ENCODE data around the gene PEX3.
"Not testable (repeated sequence)": the region's sequence is repeated elsewhere in the genome, so short reads cannot be mapped to it uniquely, and the experiment has no call there.

The PEX3 gene, protein sequence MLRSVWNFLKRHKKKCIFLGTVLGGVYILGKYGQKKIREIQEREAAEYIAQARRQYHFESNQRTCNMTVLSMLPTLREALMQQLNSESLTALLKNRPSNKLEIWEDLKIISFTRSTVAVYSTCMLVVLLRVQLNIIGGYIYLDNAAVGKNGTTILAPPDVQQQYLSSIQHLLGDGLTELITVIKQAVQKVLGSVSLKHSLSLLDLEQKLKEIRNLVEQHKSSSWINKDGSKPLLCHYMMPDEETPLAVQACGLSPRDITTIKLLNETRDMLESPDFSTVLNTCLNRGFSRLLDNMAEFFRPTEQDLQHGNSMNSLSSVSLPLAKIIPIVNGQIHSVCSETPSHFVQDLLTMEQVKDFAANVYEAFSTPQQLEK
- total RNA-seq, result 11.8 to 31.4 (median 18.2) reads per million in 3 experiments

DNA sequence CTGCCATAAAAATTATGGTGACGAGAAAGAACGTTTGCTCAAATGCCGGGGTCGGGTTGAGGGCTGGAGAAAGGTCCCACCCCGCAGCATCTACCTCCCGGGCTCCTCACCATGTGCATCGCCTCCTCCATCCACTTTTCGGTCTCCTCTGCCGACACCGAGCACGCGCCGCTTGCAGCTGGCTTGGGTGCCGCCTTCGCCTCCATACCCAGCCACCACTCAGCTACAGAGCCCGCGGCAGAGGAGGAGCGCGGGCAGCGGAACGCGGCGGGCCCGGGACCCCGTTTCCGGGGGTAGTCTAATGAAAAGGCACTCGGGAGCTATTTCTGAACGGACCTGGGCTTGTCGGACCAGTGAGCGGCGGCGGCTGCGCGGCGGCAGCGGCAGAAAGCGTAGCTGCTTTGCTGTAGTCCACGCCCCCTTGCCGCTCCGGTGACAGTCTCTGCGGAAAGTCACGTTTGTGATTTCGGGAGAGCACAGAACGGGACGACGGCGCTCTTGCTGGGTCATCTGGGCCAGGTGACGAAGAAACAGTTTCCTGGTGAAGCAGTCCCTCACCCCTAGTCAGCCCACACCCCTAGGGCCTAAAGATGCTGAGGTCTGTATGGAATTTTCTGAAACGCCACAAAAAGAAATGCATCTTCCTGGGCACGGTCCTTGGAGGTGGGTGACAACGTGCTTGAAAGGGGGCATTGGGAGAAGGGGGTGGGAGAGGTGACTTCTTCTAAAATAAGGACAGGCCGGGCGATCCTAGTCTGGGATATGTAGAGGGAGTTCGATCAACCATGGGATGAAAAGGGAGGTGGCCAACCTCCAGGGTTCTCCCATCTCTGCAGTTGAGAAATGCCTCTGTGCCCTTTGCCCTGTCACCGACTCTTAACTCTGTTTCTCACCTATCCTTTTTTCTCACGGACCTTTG is at the start of gene PEX3, which contains the start of gene ADAT2:
TSS of gene PEX3 (plus strand) at position 353 of the 919 bp plus-strand sequence. CDS start at position 591, 238 bp downstream.
TSS of gene ADAT2 (minus strand) at position 243 of the 919 bp plus-strand sequence. CDS start at position 206, 37 bp downstream.
- peak; percentile 94 for DNase-seq

DNA sequence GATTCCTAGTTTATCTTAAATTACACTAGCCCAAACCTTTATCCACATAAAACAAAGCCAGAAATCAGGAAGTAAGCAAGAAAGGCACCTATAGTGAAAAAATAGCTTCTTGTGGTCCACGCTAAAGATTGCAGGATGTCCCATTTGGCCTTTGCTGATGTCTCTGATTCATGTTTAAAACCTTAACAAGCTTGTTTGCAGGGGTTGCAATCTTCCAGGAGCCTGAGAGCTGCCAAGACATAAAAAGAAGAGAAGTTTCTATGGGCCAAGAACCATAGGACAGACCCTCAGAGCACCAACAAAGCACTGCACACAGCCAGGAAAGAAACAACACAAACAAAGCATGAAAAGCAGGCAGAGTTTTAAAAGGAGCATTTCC is 49.5 kb upstream of the PEX3 start:
- no peak for DNase-seq

DNA sequence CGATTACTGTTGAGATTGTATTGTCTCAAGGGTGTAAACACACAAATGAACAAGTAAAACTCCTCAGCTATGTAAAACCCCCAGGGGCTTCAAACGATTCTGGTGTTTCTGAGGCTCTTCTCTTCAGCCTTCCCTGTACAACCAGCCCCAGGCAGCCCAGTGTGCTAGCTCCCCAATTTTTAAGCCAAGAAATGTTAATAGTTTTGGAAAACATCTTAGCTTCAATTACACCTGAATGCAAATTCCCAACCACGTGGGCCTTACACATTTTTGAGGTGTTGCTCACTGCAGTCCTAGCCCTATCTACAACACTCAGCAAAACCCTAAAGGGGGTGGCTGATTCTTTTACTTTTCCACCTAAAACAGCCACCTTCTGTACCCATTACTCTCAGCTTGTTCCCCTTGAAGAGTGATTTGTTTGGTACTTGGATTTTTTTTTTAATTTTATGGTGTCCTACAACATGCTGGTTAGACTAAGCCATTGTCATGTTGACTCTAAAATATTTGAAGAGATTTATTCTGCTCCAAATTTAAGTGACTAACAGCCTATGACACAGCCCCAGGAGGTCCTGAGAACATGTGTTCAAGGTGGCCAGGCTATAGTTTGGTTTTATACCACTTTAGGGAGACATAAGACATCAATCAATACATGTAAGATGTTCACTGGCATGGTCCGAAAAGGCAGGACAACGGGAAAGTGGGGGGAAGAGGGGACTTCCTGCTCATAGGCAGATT is 48.8 kb upstream of the PEX3 start:
- DNase-seq, result no peak

DNA sequence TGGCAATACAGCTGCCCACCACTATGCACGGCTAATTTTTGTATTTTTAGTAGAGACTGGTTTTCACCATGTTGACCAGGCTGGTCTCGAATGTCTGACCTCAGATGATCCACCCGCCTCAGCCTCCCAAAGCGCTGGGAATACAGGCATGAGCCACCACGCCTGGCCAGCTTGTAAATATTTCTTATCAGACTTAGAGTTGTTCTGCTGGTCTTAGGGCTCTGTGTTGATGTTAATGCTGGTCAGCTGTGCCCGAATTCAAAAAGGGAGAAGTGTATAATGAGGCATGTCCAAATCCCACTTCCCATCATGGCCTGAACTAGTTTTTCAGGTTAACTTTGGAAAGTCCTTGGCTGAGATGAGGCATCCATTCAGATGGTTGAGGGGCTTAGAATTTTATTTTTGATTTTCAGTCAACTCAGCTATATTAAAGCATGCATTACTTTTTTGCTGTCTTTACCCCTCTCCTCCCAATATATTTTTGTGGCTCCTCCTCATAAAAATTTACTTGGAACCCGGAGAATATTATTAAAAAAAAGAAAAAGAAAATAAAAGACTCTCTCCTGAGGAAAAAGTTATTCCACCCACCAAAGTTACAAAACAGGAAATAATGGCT is 47.8 kb upstream of the PEX3 start:
- no peak for DNase-seq

DNA sequence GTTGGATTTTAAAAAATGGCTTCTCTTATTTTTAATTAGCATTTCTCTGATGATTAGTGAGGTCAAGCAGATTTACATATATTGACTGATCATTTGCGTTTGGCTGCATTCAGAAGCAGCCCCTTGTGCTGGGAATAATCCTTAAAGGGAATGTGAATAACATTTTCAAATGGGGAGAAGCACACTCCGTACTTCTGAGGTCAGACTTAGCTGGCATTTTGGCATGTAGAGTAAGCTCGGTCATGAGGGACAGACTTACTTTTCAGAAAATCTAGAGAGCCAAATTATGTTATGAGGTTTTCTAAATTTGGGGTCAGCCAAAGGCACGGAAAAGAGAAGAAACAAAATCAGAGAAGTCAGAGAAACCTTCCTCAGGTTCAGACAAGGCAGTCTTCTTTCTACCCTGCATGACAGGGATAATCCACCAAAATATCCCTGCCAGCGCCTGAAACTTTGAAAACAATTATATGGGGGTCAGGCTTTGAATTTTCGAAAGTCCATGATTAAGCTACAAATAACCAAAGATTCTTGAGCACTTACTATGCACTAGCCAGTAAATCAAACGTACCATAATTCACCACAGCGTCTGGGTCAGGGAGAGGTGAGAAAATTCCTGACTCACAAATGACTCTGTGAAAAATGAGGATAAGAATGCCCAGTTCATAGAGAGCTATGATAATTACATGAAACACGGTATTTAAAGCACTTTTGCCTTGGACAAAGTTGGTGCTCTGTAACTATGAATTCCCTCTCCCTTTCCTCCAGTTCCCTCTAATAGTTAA is 45.0 kb upstream of the PEX3 start:
- no peak for DNase-seq

DNA sequence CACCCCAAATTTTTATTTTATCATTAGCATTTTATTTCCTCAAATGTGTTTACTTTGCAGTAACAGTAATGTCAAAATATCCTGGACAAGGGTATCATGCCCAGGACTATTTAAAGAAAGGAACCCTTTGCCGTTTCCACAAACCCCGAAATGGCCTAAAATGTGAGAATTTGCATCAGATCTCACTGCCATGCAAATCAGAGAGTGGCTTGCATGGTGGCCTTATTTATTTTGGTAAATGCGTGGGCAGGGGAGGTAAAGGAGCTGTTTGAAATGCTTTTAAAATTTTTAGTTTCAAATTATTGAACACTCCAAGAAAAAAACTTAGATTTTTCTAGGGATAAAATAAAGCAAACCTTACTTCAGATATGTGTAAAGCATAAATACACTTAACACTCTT is 43.9 kb upstream of the PEX3 start:
- no peak for DNase-seq

DNA sequence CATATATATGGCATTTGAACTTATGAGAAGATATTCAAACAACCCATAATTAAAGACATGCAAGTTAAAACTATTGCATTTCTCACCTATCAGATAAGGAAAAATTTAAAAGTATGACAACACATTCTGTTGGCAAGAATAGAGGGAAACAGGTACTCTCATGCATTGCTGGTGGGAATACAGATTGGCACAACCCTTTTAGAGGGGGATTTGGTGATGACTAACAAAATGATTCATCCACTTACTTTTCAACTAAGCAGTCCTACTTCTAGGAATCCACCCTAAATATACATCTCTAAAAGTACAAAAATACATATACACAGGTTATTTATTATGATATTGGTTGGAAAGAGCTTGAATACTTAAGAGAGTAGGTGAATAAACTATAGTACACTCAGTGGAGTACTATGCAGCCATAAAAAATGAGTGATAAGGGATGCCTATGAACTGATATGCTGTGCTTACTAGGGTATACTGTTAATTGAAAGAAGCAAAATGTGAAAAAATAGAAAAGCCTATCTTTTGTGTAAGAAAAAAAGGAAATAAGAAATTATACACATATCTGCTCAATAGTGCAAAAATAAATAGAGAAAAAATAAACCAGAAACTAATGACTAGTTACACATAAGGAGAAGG is 42.3 kb upstream of the PEX3 start:
- no peak for DNase-seq

DNA sequence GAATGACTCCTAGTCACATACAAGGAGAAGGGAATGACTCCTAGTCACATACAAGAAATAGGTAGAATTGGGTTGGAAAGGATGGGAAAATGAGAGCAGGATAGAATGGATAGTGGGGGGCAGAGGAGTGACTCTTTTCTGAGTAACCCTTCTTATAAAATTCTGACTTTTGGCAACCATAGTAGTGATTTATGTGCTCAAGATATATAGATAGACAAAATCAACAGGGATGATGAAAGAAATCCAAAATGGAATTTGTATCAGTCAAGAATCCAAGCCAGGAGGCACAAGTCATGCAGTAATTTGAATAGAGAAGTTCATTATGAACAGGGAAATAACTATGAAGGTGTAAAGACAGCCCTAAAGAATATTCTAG is 41.8 kb upstream of the PEX3 start:
- DNase-seq, result no peak

DNA sequence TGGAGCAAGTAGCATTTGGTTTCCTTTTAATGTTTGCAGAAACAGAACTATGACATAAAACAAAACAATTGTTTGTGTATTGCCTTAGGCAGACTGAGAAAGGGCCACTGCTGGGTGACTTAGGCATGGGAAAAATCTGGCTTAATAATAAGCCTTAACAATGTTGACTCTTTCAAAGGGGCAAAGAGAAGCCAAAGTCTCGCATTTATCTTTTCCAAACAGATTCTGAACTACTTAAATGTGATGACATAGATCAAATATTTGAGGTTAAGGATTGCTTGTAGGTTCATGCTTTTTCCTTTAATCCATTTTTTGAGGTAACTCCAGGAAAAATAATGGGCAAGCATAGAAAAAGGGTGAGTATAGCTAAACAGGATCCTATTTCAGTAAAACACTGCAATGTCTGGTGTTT is 39.7 kb upstream of the PEX3 start:
- no peak for DNase-seq

DNA sequence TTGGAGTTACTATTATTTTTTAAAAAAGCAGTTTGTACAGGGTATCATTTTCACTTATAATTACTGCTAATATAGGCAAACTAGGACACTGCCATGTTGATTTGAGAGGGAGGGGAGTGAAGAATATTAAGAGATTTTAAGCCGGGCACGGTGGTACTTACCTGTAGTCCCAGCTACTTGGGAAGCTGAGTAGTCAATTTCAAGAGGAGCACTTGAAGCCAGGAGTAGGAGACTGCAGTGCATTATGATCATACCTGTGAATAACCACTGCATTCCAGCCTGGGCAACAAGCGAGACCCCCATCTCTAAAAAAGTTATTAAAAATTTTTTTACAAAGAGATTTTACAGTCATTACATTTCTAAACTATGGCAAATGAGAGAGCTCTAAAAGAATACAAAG is 35.8 kb upstream of the PEX3 start:
- no peak for DNase-seq

DNA sequence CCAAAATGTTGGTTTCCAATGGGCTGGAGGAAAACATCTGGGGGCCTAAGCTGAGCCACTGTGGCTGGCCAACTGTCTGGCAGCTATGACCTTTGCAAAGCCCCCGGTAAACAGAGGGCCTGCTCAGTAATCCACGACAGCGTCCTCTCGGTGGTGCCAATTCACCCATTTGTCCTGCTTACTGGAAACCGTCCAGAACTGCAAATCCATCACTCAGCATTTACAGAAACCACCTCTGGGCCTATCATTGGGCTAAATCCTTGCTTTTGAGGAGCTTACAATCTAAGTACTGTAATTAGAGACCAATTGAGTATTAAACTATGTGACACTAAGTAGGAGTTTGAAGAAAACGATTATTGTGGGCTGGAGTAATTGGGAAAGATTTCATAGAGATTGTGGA is 31.1 kb upstream of the PEX3 start:
- no peak for DNase-seq

DNA sequence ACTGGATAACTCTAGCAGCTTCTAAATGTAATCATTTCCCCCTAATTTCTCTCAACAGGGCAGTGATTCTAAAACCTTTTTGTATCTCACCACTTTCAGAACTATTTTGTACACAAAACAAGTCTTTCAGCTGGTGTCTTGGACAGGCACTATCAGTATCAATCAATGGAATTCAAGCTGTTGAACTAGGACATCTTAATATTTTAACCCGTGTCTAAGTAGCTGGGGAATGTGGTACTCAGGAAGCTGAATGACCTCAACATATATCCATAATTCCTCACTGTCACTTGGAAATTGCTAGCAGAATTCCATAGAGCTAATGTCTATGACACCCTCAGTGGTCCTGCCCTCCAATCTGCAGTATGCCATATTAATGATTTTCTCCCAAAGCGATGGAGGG is 24.6 kb upstream of the PEX3 start:
- no peak for DNase-seq

DNA sequence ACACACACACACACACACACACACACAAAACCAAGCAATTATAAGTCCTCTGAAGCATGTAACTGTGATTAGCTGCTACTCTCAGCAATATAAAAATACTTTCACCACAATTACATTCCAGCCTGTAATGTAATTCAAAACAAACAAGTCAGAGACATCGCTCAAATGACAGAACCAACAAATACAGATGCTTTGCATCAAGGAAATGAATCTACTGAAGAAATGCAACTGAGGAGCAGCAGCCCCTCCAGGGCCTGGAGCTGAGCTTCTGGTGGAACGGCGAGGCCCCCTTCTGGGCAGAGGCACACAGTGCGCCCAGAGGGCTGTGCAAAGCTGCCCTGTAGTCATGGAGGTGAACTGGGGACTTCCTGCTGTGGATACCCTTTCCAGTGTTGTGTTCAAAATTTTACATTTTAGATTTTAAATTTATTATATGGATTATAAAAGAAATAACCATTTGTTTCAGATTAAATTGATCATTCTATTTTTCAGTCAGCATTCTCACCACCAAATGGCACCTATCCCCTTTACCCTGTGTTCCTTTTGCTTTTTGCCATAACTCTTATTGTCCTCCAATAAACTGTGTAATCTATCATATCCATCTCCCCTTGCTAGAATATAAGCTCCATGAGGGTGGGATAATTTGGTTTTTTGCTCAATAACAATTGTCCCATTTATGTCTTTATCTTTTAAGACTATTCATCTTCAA is 23.3 kb upstream of the PEX3 start:
- DNase-seq, result peak; percentile 66

DNA sequence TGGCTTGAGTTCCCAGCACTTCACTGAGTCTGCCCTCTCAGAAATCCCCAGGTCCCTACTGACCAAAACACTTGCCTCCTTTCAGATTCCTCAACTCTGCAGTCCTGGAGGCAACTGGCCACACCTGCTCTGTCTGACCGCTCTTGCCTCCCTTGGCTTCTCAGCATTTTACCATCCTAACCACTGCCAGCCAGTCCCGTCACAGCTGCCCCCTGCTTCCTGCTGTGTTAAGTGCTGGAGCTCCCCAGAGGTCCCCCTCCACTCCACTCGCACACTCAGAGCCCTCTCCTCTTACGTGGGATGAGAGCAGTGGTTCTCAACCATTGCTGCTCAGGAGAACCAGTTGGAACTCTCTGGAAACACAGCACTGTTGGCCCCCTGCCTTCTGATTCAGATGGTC is 20.6 kb upstream of the PEX3 start:
- no peak for DNase-seq

DNA sequence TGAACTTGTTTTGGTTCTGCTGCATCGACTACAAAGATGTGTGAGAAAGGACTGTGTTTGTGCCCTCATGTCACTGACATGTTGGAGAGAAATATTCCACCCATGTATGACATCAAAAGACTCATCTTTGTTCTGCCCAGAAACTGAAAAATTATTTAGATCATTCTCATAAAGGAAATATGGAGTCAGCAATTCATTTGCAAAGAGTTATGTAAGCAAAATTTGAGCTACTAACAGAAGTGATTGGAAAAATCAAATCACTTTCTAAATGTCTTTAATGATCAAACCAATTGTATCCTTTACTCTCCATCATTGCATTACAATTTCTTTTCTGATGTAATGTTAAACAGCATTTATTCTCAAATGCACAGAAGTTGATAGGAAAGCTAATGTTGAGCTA is 19.4 kb upstream of the PEX3 start:
- no peak for DNase-seq

DNA sequence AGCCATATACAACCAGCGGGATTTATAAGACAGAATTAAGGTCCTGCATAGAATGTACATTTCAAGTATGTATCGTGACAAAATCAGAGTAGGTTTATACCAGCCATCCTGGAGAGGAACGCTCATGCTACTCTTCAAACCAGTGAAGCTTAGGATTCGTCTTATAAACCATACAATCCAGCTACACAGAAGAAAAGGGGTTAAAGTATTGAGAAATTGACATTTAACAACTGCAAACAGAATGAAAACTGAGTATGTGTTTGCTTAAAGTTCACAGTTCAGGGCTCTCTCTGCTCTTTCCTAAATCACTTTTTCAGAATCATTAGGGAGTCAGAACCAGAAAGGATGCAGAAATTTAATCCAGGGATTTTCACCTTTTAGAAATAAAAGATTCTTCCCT is 18.0 kb upstream of the PEX3 start:
- no peak for DNase-seq

DNA sequence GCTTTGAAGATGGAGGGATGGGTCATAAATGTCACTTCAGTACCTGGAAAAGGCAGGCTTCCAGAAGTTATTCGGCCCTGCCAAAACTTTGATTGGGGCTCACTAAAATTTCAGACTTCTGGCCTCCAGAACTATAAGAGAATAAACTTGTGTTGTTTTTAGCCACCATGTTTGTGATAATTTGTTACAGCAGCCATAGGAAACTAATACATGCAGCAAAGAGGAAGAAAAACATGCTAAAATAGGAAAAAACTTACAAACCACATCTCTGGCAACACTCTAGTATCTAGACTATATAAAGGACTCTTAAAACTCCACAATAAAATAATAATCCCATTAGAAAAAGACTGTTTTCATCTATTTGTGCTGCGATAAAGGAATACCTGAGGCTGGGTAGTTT is 9.6 kb upstream of the PEX3 start:
- DNase-seq, result no peak

DNA sequence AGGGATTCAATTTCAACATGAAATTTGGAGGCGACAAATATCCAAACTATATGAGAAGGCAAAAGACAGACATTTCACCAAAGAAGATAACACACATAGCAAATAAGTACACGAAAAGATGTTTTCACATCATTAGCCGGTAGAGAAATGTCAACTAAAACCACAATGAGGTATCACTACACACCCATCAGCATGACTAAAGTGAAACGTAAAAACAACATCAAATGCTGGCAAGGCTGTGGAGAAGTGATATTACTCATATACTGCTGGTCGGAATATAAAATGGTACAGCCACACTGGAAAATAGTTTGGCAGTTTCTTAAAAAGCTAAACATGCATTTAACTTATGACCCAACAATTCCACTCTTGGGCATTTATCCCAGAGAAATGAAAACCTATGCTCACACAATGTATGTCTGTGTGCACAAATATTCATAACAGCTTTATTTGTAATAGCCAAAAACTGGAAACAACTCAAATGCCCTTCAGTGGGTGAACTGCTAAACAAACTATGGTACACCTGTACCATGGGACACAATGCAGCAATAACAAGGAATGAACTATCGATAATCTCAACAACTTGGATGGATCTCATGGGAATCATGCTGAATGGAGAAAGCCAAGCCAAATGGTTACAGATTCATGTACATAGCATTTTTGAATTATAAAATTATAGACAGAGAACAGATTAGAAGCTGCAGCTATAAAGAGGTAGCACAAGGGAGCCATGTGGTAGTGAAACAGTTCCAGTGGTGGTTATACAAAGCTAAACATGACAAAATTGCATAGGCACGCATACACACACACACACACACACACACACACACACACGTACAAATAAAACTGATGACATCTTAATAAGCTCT is 8.7 kb upstream of the PEX3 start:
- DNase-seq, result no peak

DNA sequence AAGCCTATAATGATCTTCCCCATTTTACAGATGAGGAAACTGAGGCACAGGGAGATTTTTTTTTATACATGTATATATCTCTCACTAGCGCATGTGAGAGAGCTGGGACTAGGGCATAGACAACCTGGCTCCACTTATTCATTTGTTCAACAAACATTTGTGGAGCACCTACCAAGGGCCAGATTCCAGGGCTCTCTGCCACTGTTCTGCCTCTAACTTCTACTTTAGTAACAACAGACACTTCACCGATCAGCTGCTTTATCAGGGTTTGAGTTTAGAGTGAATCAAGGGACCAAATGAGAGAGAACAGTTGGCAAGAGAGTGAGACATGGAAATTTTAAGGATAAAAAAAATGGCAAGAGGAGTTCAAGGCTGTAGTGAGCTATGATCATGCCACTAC is 7.5 kb upstream of the PEX3 start:
- DNase-seq, result no peak

DNA sequence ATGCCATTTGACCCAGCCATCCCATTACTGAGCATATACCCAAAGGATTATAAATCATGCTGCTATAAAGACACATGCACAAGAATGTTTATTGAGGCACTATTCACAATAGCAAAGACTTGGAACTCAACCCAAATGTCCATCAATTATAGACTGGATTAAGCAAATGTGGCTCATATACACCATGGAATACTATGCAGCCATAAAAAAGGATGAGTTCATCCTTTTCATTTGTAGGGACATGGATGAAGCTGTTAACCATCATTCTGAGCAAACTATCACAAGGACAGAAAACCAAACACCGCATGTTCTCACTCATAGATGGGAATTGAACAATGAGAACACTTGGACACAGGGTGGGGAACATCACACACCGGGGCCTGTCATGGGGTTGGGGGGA is 2.7 kb upstream of the PEX3 start:
- not testable (repeated sequence) for DNase-seq
